ENCODE data around the gene GATD1.

GATD1 gene

GRCh38 chr11:763549-764321 is 13.6 kb downstream of the GATD1 start:
- no peak for TF ChIP-seq SUZ12 (IDR thresholded peaks at IDR 0.05; ENCODE audit: extremely low read depth, insufficient read depth, insufficient read length)
- peaks cover 84% of the 10 kb centered on the region for H3K36me3 ChIP-seq (ENCODE audit: insufficient read depth, insufficient read length, low read length)
- H3K9me3 ChIP-seq (ENCODE audit: insufficient read depth, low read length), result no peaks in the 10 kb centered on the region
- no peak overlapping the region for H3K9ac ChIP-seq (ENCODE audit: insufficient read length, low read depth)
- DNase-seq (ENCODE audit: low read depth, low spot score), result no peak
- H3K4me1 ChIP-seq (ENCODE audit: insufficient read depth, insufficient read length), result peaks cover 7% of the 10 kb centered on the region
- no peak overlapping the region for H3K4me3 ChIP-seq (ENCODE audit: insufficient read length, low read depth)
- no peaks in the 10 kb centered on the region for H3K27me3 ChIP-seq (ENCODE audit: insufficient read depth, insufficient read length)

- TF ChIP-seq YY1 (IDR thresholded peaks at IDR 0.05; ENCODE audit: insufficient read depth, insufficient read length), result no peak
- TF ChIP-seq ZNF274 (IDR thresholded peaks at IDR 0.05; ENCODE audit: low read depth, low read length), result no peak
- TF ChIP-seq SUZ12 (IDR thresholded peaks at IDR 0.05; ENCODE audit: extremely low read depth, insufficient read depth, insufficient read length), result no peak
- DNase-seq (ENCODE audit: low read depth, low spot score), result no peak
- no peak overlapping the region for H3K4me3 ChIP-seq (ENCODE audit: insufficient read length, low read depth)
- H3K4me1 ChIP-seq (ENCODE audit: insufficient read depth, insufficient read length), result peaks cover 7% of the 10 kb centered on the region
- H3K9ac ChIP-seq (ENCODE audit: insufficient read length, low read depth), result no peak overlapping the region
- H3K9me3 ChIP-seq (ENCODE audit: insufficient read depth, low read length), result no peaks in the 10 kb centered on the region
- peaks cover 86% of the 10 kb centered on the region for H3K36me3 ChIP-seq (ENCODE audit: insufficient read depth, insufficient read length, low read length)
- no peaks in the 10 kb centered on the region for H3K27me3 ChIP-seq (ENCODE audit: insufficient read depth, insufficient read length)
Measured at GRCh38 chr11:763073-763463, 14.2 kb downstream of the GATD1 start.

- Histone ChIP-seq H3K4me3 (ENCODE audit: insufficient read length, low read depth) (no peak overlapping the region), H3K4me1 (ENCODE audit: insufficient read depth, insufficient read length) (peaks cover 7% of the 10 kb centered on the region), H3K27me3 (ENCODE audit: insufficient read depth, insufficient read length) (no peaks in the 10 kb centered on the region), H3K36me3 (ENCODE audit: insufficient read depth, insufficient read length, low read length) (peaks cover 88% of the 10 kb centered on the region), H3K9me3 (ENCODE audit: insufficient read depth, low read length) (no peaks in the 10 kb centered on the region), H3K9ac (ENCODE audit: insufficient read length, low read depth) (no peak overlapping the region)
- DNase-seq (ENCODE audit: low read depth, low spot score), result no peak
- TF ChIP-seq SUZ12 (IDR thresholded peaks at IDR 0.05; ENCODE audit: extremely low read depth, insufficient read depth, insufficient read length), result no peak
- no peak for TF ChIP-seq YY1 (IDR thresholded peaks at IDR 0.05; ENCODE audit: insufficient read depth, insufficient read length)
- TF ChIP-seq ZNF274 (IDR thresholded peaks at IDR 0.05; ENCODE audit: low read depth, low read length), result no peak
Measured at GRCh38 chr11:762421-763072, 14.7 kb downstream of the GATD1 start.

- H3K36me3 ChIP-seq (ENCODE audit: insufficient read depth, insufficient read length, low read length), result peaks cover 88% of the 10 kb centered on the region
- no peak for DNase-seq (ENCODE audit: low read depth, low spot score)
- H3K4me1 ChIP-seq (ENCODE audit: insufficient read depth, insufficient read length), result peaks cover 4% of the 10 kb centered on the region
- TF ChIP-seq ZNF274 (IDR thresholded peaks at IDR 0.05; ENCODE audit: low read depth, low read length) (no peak), SUZ12 (IDR thresholded peaks at IDR 0.05; ENCODE audit: extremely low read depth, insufficient read depth, insufficient read length) (no peak)
- no peak overlapping the region for H3K4me3 ChIP-seq (ENCODE audit: insufficient read length, low read depth)
- H3K9ac ChIP-seq (ENCODE audit: insufficient read length, low read depth), result no peak overlapping the region
- no peaks in the 10 kb centered on the region for H3K27me3 ChIP-seq (ENCODE audit: insufficient read depth, insufficient read length)
- no peaks in the 10 kb centered on the region for H3K9me3 ChIP-seq (ENCODE audit: insufficient read depth, low read length)
Measured at GRCh38 chr11:761526-762108, 15.7 kb downstream of the GATD1 start.

DNA sequence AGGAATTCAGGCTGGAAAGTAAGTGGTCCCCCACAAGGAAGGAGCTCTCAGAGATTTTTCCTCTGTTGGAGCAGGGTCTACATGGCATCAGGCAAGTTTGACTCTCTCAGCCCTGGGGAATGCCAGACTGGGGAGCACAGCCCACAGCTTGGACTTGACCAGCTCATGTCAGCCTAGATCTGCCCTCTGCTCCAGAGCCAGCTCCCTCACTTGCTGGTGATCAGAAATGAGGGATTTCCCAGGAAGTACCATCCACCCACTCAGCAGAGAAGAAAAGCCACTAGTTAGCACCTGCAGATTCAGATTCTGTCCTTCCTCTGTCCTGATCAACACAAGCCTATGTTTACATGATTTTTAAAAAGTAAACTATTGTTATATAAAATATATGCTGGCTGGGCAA is 17.1 kb downstream of the GATD1 start:
- Histone ChIP-seq H3K9ac (ENCODE audit: insufficient read length, low read depth) (no peak overlapping the region), H3K27me3 (ENCODE audit: insufficient read depth, insufficient read length) (no peaks in the 10 kb centered on the region), H3K4me3 (ENCODE audit: insufficient read length, low read depth) (no peak overlapping the region), H3K9me3 (ENCODE audit: insufficient read depth, low read length) (no peaks in the 10 kb centered on the region), H3K4me1 (ENCODE audit: insufficient read depth, insufficient read length) (peaks cover 4% of the 10 kb centered on the region), H3K36me3 (ENCODE audit: insufficient read depth, insufficient read length, low read length) (peaks cover 88% of the 10 kb centered on the region)
- DNase-seq (ENCODE audit: low read depth, low spot score), result no peak
- no peak for TF ChIP-seq SUZ12 (IDR thresholded peaks at IDR 0.05; ENCODE audit: extremely low read depth, insufficient read depth, insufficient read length)

- H3K4me3 ChIP-seq (ENCODE audit: insufficient read length, low read depth), result no peak overlapping the region
- H3K4me1 ChIP-seq (ENCODE audit: insufficient read depth, insufficient read length), result peaks cover 3% of the 10 kb centered on the region
- no peaks in the 10 kb centered on the region for H3K27me3 ChIP-seq (ENCODE audit: insufficient read depth, insufficient read length)
- peaks cover 22% of the 10 kb centered on the region for H3K36me3 ChIP-seq (ENCODE audit: insufficient read depth, insufficient read length, low read length)
- no peak overlapping the region for H3K9ac ChIP-seq (ENCODE audit: insufficient read length, low read depth)
- TF ChIP-seq YY1 (IDR thresholded peaks at IDR 0.05; ENCODE audit: insufficient read depth, insufficient read length) (no peak), ZNF274 (IDR thresholded peaks at IDR 0.05; ENCODE audit: low read depth, low read length) (no peak), SUZ12 (IDR thresholded peaks at IDR 0.05; ENCODE audit: extremely low read depth, insufficient read depth, insufficient read length) (no peak)
- DNase-seq (ENCODE audit: low read depth, low spot score), result no peak
- H3K9me3 ChIP-seq (ENCODE audit: insufficient read depth, low read length), result no peaks in the 10 kb centered on the region
Measured at GRCh38 chr11:749731-750130, 27.6 kb downstream of the GATD1 start.

DNA sequence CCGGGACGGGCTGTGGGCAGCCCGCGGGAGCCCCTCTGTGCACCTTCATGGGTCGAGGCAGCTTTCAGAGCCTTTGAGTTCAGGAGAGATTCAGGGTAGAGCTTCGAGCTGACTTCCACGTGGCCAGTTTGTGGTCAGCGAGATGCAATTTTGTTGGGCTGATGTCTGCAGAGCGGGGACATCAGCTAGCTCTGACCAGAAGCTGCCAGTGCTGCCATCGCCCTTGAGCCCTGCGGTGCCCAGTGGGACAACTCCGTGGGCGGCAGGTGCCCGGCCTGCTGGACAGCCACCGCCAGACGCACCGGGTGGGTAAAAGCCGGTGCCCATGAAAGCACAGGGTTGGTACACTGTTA is 29.3 kb downstream of the GATD1 start:
- Histone ChIP-seq H3K27me3 (ENCODE audit: insufficient read depth, insufficient read length) (no peaks in the 10 kb centered on the region), H3K36me3 (ENCODE audit: insufficient read depth, insufficient read length, low read length) (peaks cover 19% of the 10 kb centered on the region), H3K9ac (ENCODE audit: insufficient read length, low read depth) (peak overlapping the region; percentile 82), H3K9me3 (ENCODE audit: insufficient read depth, low read length) (no peaks in the 10 kb centered on the region), H3K4me3 (ENCODE audit: insufficient read length, low read depth) (peak overlapping the region; percentile 88), H3K4me1 (ENCODE audit: insufficient read depth, insufficient read length) (peaks cover 2% of the 10 kb centered on the region)
- TF ChIP-seq ZNF274 (IDR thresholded peaks at IDR 0.05; ENCODE audit: low read depth, low read length), result no peak
- TF ChIP-seq YY1 (IDR thresholded peaks at IDR 0.05; ENCODE audit: insufficient read depth, insufficient read length), result no peak
- no peak for TF ChIP-seq SUZ12 (IDR thresholded peaks at IDR 0.05; ENCODE audit: extremely low read depth, insufficient read depth, insufficient read length)
- no peak for DNase-seq (ENCODE audit: low read depth, low spot score)

Data from NT2/D1 (cell line).